H1 (cell line): ENCODE measurements around the gene MBP. TPM values are rescaled to one million over a fixed set of nuclear protein-coding genes. Genes with fewer than 3 reads are reported as not detected.

Experiments
- CEBPB ChIP-seq: IDR thresholded peaks from 2 replicates; pipeline ENCODE4 v1.6.1; 2012; ENCODE audit warnings: low read depth, low read length
- HDAC2 ChIP-seq, 2 experiments: fragments of 300-600 bp in 1 of 2; sonication (generic) in 1 of 2; IDR thresholded peaks; 2 replicates each; pipeline ENCODE4 v1.6.1; 2011 to 2012; ENCODE audit warnings: low read depth in 2 of 2, low read length in 2 of 2, mild to moderate bottlenecking in 2 of 2, moderate library complexity in 2 of 2, borderline replicate concordance in 1 of 2, inconsistent platforms in 1 of 2
- MAX ChIP-seq: IDR thresholded peaks from 2 replicates; pipeline ENCODE4 v1.6.1; 2012; ENCODE audit warnings: inconsistent platforms
- NANOG ChIP-seq: IDR thresholded peaks from 2 replicates; pipeline ENCODE4 v1.6.1; 2011; ENCODE audit warnings: low read length, low read depth, mild to moderate bottlenecking, inconsistent platforms; ENCODE audit not compliant: insufficient read depth, poor library complexity, severe bottlenecking
- RAD21 ChIP-seq, 2 experiments: IDR thresholded peaks in 1 of 2; conservative IDR thresholded peaks in 1 of 2; 2 replicates each; pipeline ENCODE4 v1.6.1; 2011; ENCODE audit warnings: low read depth in 2 of 2, low read length in 2 of 2, improper control_type of control experiment in 1 of 2, inconsistent platforms in 1 of 2, mild to moderate bottlenecking in 1 of 2, moderate library complexity in 1 of 2
- SUZ12 ChIP-seq: fragments of 200-600 bp; sonication (generic); IDR thresholded peaks from 2 replicates; pipeline ENCODE4 v1.6.1; 2012; ENCODE audit warnings: mild to moderate bottlenecking, inconsistent platforms, low read length, moderate library complexity, mixed read lengths
- TAF1 ChIP-seq: IDR thresholded peaks from 2 replicates; pipeline ENCODE4 v1.6.1; 2011; ENCODE audit warnings: mild to moderate bottlenecking, low read depth, low read length
- polyA plus RNA-seq, 7 experiments: library from polyadenylated mRNA; depleted of rRNA in 3 of 7; stranded (reverse) in 5 of 7; unstranded in 2 of 7; fragments of >200 nt in 5 of 7; fragments of 200-250 nt in 2 of 7; gene quantifications; 1 replicate in 5 of 7; 2 replicates in 1 of 7; 4 replicates in 1 of 7; pipeline versions ENCODE4 v1.2.1 to v1.2.3, GENCODE V29; 2011 to 2013; ENCODE audit warnings: missing spikeins in 2 of 7, mixed read lengths in 2 of 7
- total RNA-seq: library from RNA; stranded (reverse); fragmentation: NEBNext Ultra II Directional; extraction: Animal tissue kit (Norgen Biotek cat#: 25700); gene quantifications from 2 replicates; pipeline ENCODE4 v1.2.1, GENCODE V29; 2021
- TF ChIP-seq, protein P1 (sequence below): IDR thresholded peaks from 2 replicates; pipeline ENCODE4 v1.6.1; 2012; ENCODE audit warnings: low read length, inconsistent platforms

MBP gene
- total and polyA plus RNA-seq, 2 of the 8 experiments (the other 6 are each of a cell fraction or from before 2014, with no cell fraction given): 7.7 to 19.2 TPM

DNA sequence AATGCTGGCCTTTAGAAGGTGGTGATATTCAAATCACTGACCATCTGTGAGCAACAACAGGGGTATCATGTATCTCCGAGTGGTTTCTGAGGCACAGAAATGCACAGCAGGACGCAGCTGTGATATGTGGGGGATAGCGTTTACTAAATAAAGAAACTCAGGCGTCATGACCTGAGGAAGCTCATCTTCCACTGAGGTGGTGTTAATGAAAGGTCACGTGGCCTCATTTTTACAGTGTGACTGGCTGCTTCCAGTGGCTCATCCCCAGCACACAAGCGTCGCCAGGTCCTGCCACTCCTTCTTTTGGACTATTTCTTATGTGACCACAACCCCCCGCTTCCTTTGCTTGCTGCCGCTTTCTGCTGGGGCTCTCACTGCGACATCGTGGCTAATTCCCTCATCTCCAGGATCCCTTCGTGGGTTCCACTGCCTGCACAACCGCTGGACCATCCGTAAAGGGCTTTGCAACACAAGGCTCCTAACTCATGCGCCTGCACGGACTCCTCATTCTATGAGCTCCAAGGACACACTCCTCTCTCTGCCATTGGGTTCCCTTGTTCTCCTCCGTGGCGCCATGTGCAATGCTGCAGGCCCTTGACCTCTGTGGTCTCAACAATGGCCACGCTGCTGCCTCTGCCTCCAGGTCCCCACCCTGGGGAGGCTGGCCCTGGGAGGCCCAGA, 109.3 kb downstream of the MBP start (continued):
- TF ChIP-seq, protein P1, sequence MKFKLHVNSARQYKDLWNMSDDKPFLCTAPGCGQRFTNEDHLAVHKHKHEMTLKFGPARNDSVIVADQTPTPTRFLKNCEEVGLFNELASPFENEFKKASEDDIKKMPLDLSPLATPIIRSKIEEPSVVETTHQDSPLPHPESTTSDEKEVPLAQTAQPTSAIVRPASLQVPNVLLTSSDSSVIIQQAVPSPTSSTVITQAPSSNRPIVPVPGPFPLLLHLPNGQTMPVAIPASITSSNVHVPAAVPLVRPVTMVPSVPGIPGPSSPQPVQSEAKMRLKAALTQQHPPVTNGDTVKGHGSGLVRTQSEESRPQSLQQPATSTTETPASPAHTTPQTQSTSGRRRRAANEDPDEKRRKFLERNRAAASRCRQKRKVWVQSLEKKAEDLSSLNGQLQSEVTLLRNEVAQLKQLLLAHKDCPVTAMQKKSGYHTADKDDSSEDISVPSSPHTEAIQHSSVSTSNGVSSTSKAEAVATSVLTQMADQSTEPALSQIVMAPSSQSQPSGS: no peak
- no peak for TF ChIP-seq CEBPB
- no peak for TF ChIP-seq NANOG
- no peak for TF ChIP-seq TAF1
- TF ChIP-seq MAX: no peak
- TF ChIP-seq HDAC2 (IDR thresholded peaks at IDR 0.05; ENCODE audit: borderline replicate concordance in 1 of 2, low read depth in 2 of 2, low read length in 2 of 2): no peak
- TF ChIP-seq SUZ12: no peak
- TF ChIP-seq RAD21 (IDR thresholded peaks at IDR 0.05 in 1 of 2, conservative IDR thresholded peaks at IDR 0.05 in 1 of 2; ENCODE audit: low read depth in 2 of 2, low read length in 2 of 2): no peak
